Activated T-cell treated with anti-CD3 and anti-CD28 coated beads for 24 hours (primary cell): Measurements from ENCODE around the gene FMNL2.
"Not testable (repeated sequence)": the region's sequence is repeated elsewhere in the genome, so short reads cannot be mapped to it uniquely, and the experiment has no call there.

ENCODE experiments used
- DNase-seq: peaks from one replicate; pipeline ENCODE4 v3.0.0-alpha.2; 2020; ENCODE audit warnings: low read depth

FMNL2 gene

GRCh38 chr2:152335016-152335725, at the start of gene FMNL2:
Gene FMNL2 (plus strand): TSS chr2:152335174.
- peak; percentile 41 for DNase-seq

- DNase-seq, result no peak
Observed at GRCh38 chr2:152292991-152293390, 42.0 kb upstream of the FMNL2 start.

GRCh38 chr2:152297715-152298114, 37.3 kb upstream of the FMNL2 start:
- no peak for DNase-seq

- DNase-seq, result no peak
Observed at GRCh38 chr2:152298754-152299153, 36.2 kb upstream of the FMNL2 start.

- no peak for DNase-seq
Observed at GRCh38 chr2:152301131-152301530, 33.8 kb upstream of the FMNL2 start.

GRCh38 chr2:152303951-152304350, 31.0 kb upstream of the FMNL2 start:
- DNase-seq, result no peak

GRCh38 chr2:152304836-152305235, 30.1 kb upstream of the FMNL2 start:
- no peak for DNase-seq

- no peak for DNase-seq
Observed at GRCh38 chr2:152307863-152308262, 27.1 kb upstream of the FMNL2 start.

GRCh38 chr2:152309352-152310214, 25.4 kb upstream of the FMNL2 start:
- no peak for DNase-seq

- no peak for DNase-seq
Observed at GRCh38 chr2:152319822-152320570, 15.0 kb upstream of the FMNL2 start.

- DNase-seq, result no peak
Observed at GRCh38 chr2:152320814-152321213, 14.2 kb upstream of the FMNL2 start.

- no peak for DNase-seq
Observed at GRCh38 chr2:152322222-152322621, 12.8 kb upstream of the FMNL2 start.

GRCh38 chr2:152325126-152325525, 9.8 kb upstream of the FMNL2 start:
- not testable (repeated sequence) for DNase-seq

GRCh38 chr2:152326710-152327109, 8.3 kb upstream of the FMNL2 start:
- DNase-seq, result no peak

GRCh38 chr2:152328013-152328412, 7.0 kb upstream of the FMNL2 start:
- DNase-seq, result no peak

- DNase-seq, result no peak
Observed at GRCh38 chr2:152330235-152330866, 4.6 kb upstream of the FMNL2 start.

GRCh38 chr2:152334701-152335015, 316 bp upstream of the FMNL2 start:
- DNase-seq, result no peak

- DNase-seq, result peak; percentile 1
Observed at GRCh38 chr2:152335726-152336118, 748 bp downstream of the FMNL2 start.

GRCh38 chr2:152336119-152336853, 1.3 kb downstream of the FMNL2 start:
- DNase-seq, result no peak

GRCh38 chr2:152336854-152337510, 2.0 kb downstream of the FMNL2 start:
- DNase-seq, result no peak

GRCh38 chr2:152337511-152337903, 2.5 kb downstream of the FMNL2 start:
- DNase-seq, result no peak
